ENCODE data around the gene CLSTN3. TPM values are rescaled to one million over a fixed set of nuclear protein-coding genes. Genes with fewer than 3 reads are reported as not detected.

The CLSTN3 gene
- 36.8 TPM for total RNA-seq
- long read RNA-seq, full-length matches to known transcripts: 10 of 16 reads
- long read RNA-seq, partial matches to known transcripts: 4 of 16 reads
- long read RNA-seq, other reads (novel, unspliced or antisense): 2 of 16 reads

GRCh38 chr12:7129872-7130691, at the start of gene CLSTN3:
CLSTN3 (plus strand) TSS chr12:7130371; CDS start chr12:7130649, 278 bp downstream.
- Histone ChIP-seq H3K9me3 (no peaks in the 10 kb centered on the region), H3K27ac (peak within 1 kb of the TSS; percentile 74), H3K4me3 (peak within 1 kb of the TSS; percentile 72), H3K36me3 (peaks cover 8% of the 10 kb centered on the region), H3K27me3 (ENCODE audit: low read depth) (no peaks in the 10 kb centered on the region), H3K4me1 (peaks cover 17% of the 10 kb centered on the region)
- peak; percentile 92 to 95 for ATAC-seq
- TF ChIP-seq, protein P1, sequence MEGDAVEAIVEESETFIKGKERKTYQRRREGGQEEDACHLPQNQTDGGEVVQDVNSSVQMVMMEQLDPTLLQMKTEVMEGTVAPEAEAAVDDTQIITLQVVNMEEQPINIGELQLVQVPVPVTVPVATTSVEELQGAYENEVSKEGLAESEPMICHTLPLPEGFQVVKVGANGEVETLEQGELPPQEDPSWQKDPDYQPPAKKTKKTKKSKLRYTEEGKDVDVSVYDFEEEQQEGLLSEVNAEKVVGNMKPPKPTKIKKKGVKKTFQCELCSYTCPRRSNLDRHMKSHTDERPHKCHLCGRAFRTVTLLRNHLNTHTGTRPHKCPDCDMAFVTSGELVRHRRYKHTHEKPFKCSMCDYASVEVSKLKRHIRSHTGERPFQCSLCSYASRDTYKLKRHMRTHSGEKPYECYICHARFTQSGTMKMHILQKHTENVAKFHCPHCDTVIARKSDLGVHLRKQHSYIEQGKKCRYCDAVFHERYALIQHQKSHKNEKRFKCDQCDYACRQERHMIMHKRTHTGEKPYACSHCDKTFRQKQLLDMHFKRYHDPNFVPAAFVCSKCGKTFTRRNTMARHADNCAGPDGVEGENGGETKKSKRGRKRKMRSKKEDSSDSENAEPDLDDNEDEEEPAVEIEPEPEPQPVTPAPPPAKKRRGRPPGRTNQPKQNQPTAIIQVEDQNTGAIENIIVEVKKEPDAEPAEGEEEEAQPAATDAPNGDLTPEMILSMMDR (IDR thresholded peaks at IDR 0.05): no peak
- intact Hi-C loops (cut with DNase I): no loop called here
- peak; percentile 80 for DNase-seq

DNA sequence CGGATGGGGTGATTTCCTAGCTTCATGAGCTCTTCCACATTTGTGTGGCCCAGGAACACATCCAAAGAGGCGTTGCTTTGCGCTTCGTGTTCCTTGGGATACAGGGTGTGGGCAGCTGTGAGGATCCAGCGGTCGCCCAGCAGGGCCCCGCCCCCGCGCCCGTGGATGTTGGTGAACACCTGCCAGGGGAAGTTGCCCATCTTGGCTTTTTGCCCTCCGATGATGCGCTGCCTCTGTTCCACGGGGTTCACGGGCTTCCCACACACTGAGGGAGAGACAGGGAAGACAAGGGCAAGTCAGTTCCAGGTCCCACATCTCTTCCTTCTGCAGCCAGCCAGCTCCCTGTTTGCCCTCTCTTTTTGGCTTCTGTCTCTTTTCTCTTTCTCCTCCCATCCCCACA, 49.1 kb upstream of the CLSTN3 start:
- no peaks in the 10 kb centered on the region for H3K9me3 ChIP-seq
- H3K27ac ChIP-seq: no peak overlapping the region
- intact Hi-C loops (cut with DNase I): no loop called here
- ATAC-seq (peak in 1 of 2 donors; percentile 13), DNase-seq (no peak)
- peaks cover 25% of the 10 kb centered on the region for H3K36me3 ChIP-seq
- H3K4me1 ChIP-seq: peaks cover 9% of the 10 kb centered on the region
- no peak overlapping the region for H3K4me3 ChIP-seq
- no peaks in the 10 kb centered on the region for H3K27me3 ChIP-seq (ENCODE audit: low read depth)
- TF ChIP-seq, protein P1 (IDR thresholded peaks at IDR 0.05): no peak

- intact Hi-C loops (cut with DNase I): no loop called here
- Histone ChIP-seq H3K27me3 (ENCODE audit: low read depth) (no peaks in the 10 kb centered on the region), H3K36me3 (peaks cover 38% of the 10 kb centered on the region), H3K4me3 (no peak overlapping the region), H3K27ac (no peak overlapping the region), H3K4me1 (peaks cover 9% of the 10 kb centered on the region), H3K9me3 (no peaks in the 10 kb centered on the region)
- DNase-seq: no peak
- TF ChIP-seq, protein P1 (IDR thresholded peaks at IDR 0.05): no peak
- ATAC-seq: no peak
These were observed 47.0 kb upstream of the CLSTN3 start for GRCh38 chr12:7083125-7083524.

- TF ChIP-seq, protein P1 (IDR thresholded peaks at IDR 0.05): no peak
- ATAC-seq (no peak), DNase-seq (no peak)
- Histone ChIP-seq H3K36me3 (peaks cover 25% of the 10 kb centered on the region), H3K4me3 (peak overlapping the region; percentile 65), H3K27ac (peak overlapping the region; percentile 78), H3K27me3 (ENCODE audit: low read depth) (no peaks in the 10 kb centered on the region), H3K9me3 (no peaks in the 10 kb centered on the region), H3K4me1 (peaks cover 7% of the 10 kb centered on the region)
- intact Hi-C loops (cut with DNase I): no loop called here
These were observed 40.8 kb upstream of the CLSTN3 start for GRCh38 chr12:7089196-7089871.

GRCh38 chr12:7090222-7090998, 39.8 kb upstream of the CLSTN3 start:
- Histone ChIP-seq H3K4me1 (peaks cover 7% of the 10 kb centered on the region), H3K4me3 (peak overlapping the region; percentile 65), H3K27ac (peak overlapping the region; percentile 78), H3K36me3 (peaks cover 25% of the 10 kb centered on the region), H3K9me3 (no peaks in the 10 kb centered on the region), H3K27me3 (ENCODE audit: low read depth) (no peaks in the 10 kb centered on the region)
- TF ChIP-seq, protein P1 (IDR thresholded peaks at IDR 0.05): no peak
- ATAC-seq (no peak), DNase-seq (no peak)
- intact Hi-C loops (cut with DNase I): no loop called here
